Esophagus squamous epithelium (tissue), 5 donors: ENCODE data around the gene ANO4. TPM values are rescaled to one million over a fixed set of nuclear protein-coding genes. Genes with fewer than 3 reads are reported as not detected.

ENCODE experiments used
- DNase-seq: peaks from one replicate; lab custom pipeline; 2025; lab: John Stamatoyannopoulos, UW
- H3K27ac ChIP-seq, 4 donors: fragments of 200-600 bp; sonication (generic); one replicate each; pipeline ENCODE4 v1.5.1; 2016 to 2019; ENCODE audit warnings: mild to moderate bottlenecking in 1 of 4
- H3K27me3 ChIP-seq, 4 donors: fragments of 200-600 bp; sonication (generic); 1 replicate in 3 of 4; 2 replicates in 1 of 4; pipeline versions ENCODE4 v1.5.1 to v1.6.0; 2017 to 2021; ENCODE audit warnings: antibody characterized with exemption in 1 of 4
- H3K36me3 ChIP-seq, 3 donors: fragments of 200-600 bp; sonication (generic); one replicate each; pipeline ENCODE4 v1.5.1; 2016 to 2019
- H3K4me1 ChIP-seq, 3 donors: fragments of 200-600 bp; sonication (generic); one replicate each; pipeline ENCODE4 v1.5.1; 2017 to 2019
- H3K4me3 ChIP-seq, 4 donors: fragments of 200-600 bp; sonication (generic); 1 replicate in 3 of 4; 2 replicates in 1 of 4; pipeline ENCODE4 v1.5.1; 2016 to 2019; ENCODE audit warnings: mild to moderate bottlenecking in 2 of 4, moderate library complexity in 1 of 4
- H3K9me3 ChIP-seq, 3 donors: fragments of 200-600 bp; sonication (generic); one replicate each; pipeline ENCODE4 v1.5.1; 2016 to 2019
- CTCF ChIP-seq, 6 experiments: fragments of 450-650 bp in 4 of 6; fragments of 200-600 bp in 2 of 6; sonication (generic) in 2 of 6; IDR thresholded peaks; one replicate each; pipeline ENCODE4 v1.5.1; 2016 to 2019; ENCODE audit warnings: antibody characterized with exemption in 6 of 6, mild to moderate bottlenecking in 4 of 6, moderate library complexity in 4 of 6
- POLR2A ChIP-seq, 4 donors: fragments of 450-650 bp; IDR thresholded peaks; one replicate each; pipeline ENCODE4 v1.6.1; 2017; ENCODE audit warnings: antibody characterized with exemption in 4 of 4, mild to moderate bottlenecking in 4 of 4, moderate library complexity in 3 of 4
- WGBS, 2 donors: methylation state at CpG; one replicate each; pipeline ENCODE4 v1.1.5; 2018; 5-methylcytosine and 5-hydroxymethylcytosine counted together
- intact Hi-C: fragments of 100-400 bp; cut with DNase I; formaldehyde crosslinking; loops from one replicate; pipeline ENCODE4 v1.15.0; 2022
- total RNA-seq, 4 donors: library from RNA; depleted of rRNA; stranded (reverse); fragments of >200 nt; gene quantifications; one replicate each; pipeline ENCODE4 v1.1.0, GENCODE V29; 2016
- donor health status: DM: yes; HTN: yes; CAD: no.

ANO4 gene
- total RNA-seq, 4 donors from 2014 or later, result 0.09 TPM; not detected in 3

GRCh38 chr12:100840748-100841147 lies 46.2 kb downstream of the ANO4 start:
- Histone ChIP-seq H3K27ac (no peak overlapping the region), H3K4me3 (no peak overlapping the region), H3K4me1 (no peaks in the 10 kb centered on the region), H3K36me3 (no peaks in the 10 kb centered on the region), H3K9me3 (no peaks in the 10 kb centered on the region), H3K27me3 (no peaks in the 10 kb centered on the region)
- no peak for TF ChIP-seq POLR2A (IDR thresholded peaks at IDR 0.05)
- TF ChIP-seq CTCF (IDR thresholded peaks at IDR 0.05), result no peak
- WGBS, 2 donors, result 20 to 60% methylated on average over 1 of the region's 1 CpG
- intact Hi-C loops, result no loop called here
- no peak for DNase-seq

- WGBS, 2 donors, result 42 to 67% methylated on average over 1 of the region's 1 CpG
- no peak for DNase-seq
- intact Hi-C loops, result no loop called here
Measured at GRCh38 chr12:100842156-100842555, 47.6 kb downstream of the ANO4 start.

GRCh38 chr12:100843061-100843460 lies 48.5 kb downstream of the ANO4 start:
- Histone ChIP-seq H3K27me3 (no peaks in the 10 kb centered on the region), H3K9me3 (no peaks in the 10 kb centered on the region), H3K4me1 (no peaks in the 10 kb centered on the region), H3K27ac (no peak overlapping the region), H3K4me3 (no peak overlapping the region), H3K36me3 (no peaks in the 10 kb centered on the region)
- WGBS, 2 donors, result 60 to 88% methylated on average over 2 of the region's 2 CpGs
- intact Hi-C loops, result no loop called here
- no peak for DNase-seq
- TF ChIP-seq POLR2A (IDR thresholded peaks at IDR 0.05) (no peak), CTCF (IDR thresholded peaks at IDR 0.05) (no peak)

More at GRCh38 chr12:100842156-100842555, 47.6 kb downstream of the ANO4 start:
- no peak for TF ChIP-seq POLR2A (IDR thresholded peaks at IDR 0.05)
- TF ChIP-seq CTCF (IDR thresholded peaks at IDR 0.05), result no peak
- H3K4me3 ChIP-seq, result no peak overlapping the region
- no peak overlapping the region for H3K27ac ChIP-seq
- H3K4me1 ChIP-seq, result no peaks in the 10 kb centered on the region
- H3K36me3 ChIP-seq, result no peaks in the 10 kb centered on the region
- H3K27me3 ChIP-seq, result no peaks in the 10 kb centered on the region
- H3K9me3 ChIP-seq, result no peaks in the 10 kb centered on the region

GRCh38 chr12:100845095-100845494 lies 50.5 kb downstream of the ANO4 start:
- Histone ChIP-seq H3K4me3 (no peak overlapping the region), H3K27ac (no peak overlapping the region), H3K4me1 (no peaks in the 10 kb centered on the region), H3K9me3 (no peaks in the 10 kb centered on the region), H3K36me3 (no peaks in the 10 kb centered on the region), H3K27me3 (no peaks in the 10 kb centered on the region)
- 25 to 31% methylated on average over 3 of the region's 3 CpGs for WGBS, 2 donors
- no peak for DNase-seq
- intact Hi-C loops, result no loop called here
- no peak for TF ChIP-seq CTCF (IDR thresholded peaks at IDR 0.05)

GRCh38 chr12:100851637-100852036 lies 57.1 kb downstream of the ANO4 start:
- Histone ChIP-seq H3K4me1 (no peaks in the 10 kb centered on the region), H3K9me3 (no peaks in the 10 kb centered on the region), H3K36me3 (no peaks in the 10 kb centered on the region), H3K27me3 (peaks cover 0 to 17% (median 0%) of the 10 kb centered on the region in 4 donors), H3K4me3 (no peak overlapping the region), H3K27ac (no peak overlapping the region)
- intact Hi-C loops, result no loop called here
- TF ChIP-seq POLR2A (IDR thresholded peaks at IDR 0.05), result no peak
- DNase-seq, result no peak
- WGBS, 2 donors, result 29 to 35% methylated on average over 3 of the region's 3 CpGs

GRCh38 chr12:100857418-100857817 lies 62.8 kb downstream of the ANO4 start:
- no peaks in the 10 kb centered on the region for H3K36me3 ChIP-seq
- peaks cover 0 to 20% (median 0%) of the 10 kb centered on the region in 4 donors for H3K27me3 ChIP-seq
- WGBS, 2 donors, result 62 to 68% methylated on average over 4 of the region's 4 CpGs
- H3K9me3 ChIP-seq, result no peaks in the 10 kb centered on the region
- intact Hi-C loops, result no loop called here
- peaks cover 0 to 6% (median 0%) of the 10 kb centered on the region in 3 donors for H3K4me1 ChIP-seq
- no peak overlapping the region for H3K4me3 ChIP-seq
- H3K27ac ChIP-seq, result no peak overlapping the region
- TF ChIP-seq CTCF (IDR thresholded peaks at IDR 0.05) (no peak), POLR2A (IDR thresholded peaks at IDR 0.05) (no peak)
- no peak for DNase-seq
